ENCODE data around the gene WDR74.
A peak's percentile ranks its signal among the peaks of the same experiment; 100 is the strongest.
"Not testable (repeated sequence)": the region's sequence is repeated elsewhere in the genome, so short reads cannot be mapped to it uniquely, and the experiment has no call there.

WDR74 gene

DNA sequence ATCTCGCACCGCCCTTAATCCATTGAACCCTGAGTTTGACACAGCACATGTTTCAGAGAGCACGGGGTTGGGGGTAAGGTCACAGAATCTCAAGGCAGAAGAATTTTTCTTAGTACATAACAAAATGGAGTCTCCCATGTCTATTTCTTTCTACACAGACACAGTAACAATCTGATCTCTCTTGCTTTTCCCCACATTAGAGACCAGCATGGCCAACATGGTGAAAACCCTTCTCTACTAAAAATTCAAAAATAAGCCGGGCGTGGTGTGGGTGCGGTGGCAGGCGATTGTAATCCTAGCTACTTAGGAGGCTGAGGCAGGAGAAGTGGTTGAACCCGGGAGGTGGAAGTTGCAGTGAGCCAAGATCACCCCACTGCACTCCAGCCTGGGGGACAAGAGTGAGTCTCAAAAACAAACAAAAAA is 19.9 kb upstream of the WDR74 start:
- no CpG with 5 or more reads among the region's 8 CpGs for WGBS (ENCODE audit: insufficient coverage, insufficient read length)
- DNase-seq (ENCODE audit: low read depth, low spot score); H3K9me3 ChIP-seq (ENCODE audit: control insufficient read depth, insufficient read depth, low read length); H3K4me3 ChIP-seq (ENCODE audit: low read length); H3K27me3 ChIP-seq (ENCODE audit: control insufficient read depth, insufficient read depth, low read length); H3K27ac ChIP-seq (ENCODE audit: low read length); H3K4me1 ChIP-seq (ENCODE audit: control insufficient read depth, insufficient read depth, low read length): not testable (repeated sequence)
- peaks cover 13% of the 10 kb centered on the region; the same call in 1 of the 2 replicates for H3K36me3 ChIP-seq (ENCODE audit: control insufficient read depth, insufficient read depth, low read length)

DNA sequence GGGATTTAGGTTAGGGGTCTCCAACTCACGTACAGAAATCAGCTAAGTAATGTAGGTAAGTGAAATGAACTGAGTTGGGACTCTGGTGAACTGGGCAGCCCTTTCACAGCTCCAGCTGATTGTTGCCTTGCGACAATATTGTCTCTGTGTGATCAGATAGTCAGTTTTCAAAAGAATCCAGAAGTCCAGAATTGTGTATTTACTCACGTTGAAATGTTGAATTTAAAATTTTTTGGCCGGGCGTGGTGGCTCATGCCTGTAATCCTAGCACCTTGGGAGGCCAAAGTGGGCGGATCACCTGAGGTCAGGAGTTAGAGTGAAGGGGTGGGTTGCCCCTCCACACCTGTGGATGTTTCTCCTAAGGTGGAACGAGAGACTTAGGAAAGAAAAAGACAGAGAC is 18.8 kb upstream of the WDR74 start:
- Histone ChIP-seq H3K36me3 (ENCODE audit: control insufficient read depth, insufficient read depth, low read length) (peaks cover 21% of the 10 kb centered on the region; the same call in 1 of the 2 replicates), H3K27ac (ENCODE audit: low read length) (no peak overlapping the region), H3K4me3 (ENCODE audit: low read length) (peak overlapping the region; percentile 33; the same call in 1 of the 2 replicates), H3K4me1 (ENCODE audit: control insufficient read depth, insufficient read depth, low read length) (no peaks in the 10 kb centered on the region; the same call in 1 of the 2 replicates), H3K9me3 (ENCODE audit: control insufficient read depth, insufficient read depth, low read length) (no peaks in the 10 kb centered on the region), H3K27me3 (ENCODE audit: control insufficient read depth, insufficient read depth, low read length) (no peaks in the 10 kb centered on the region)
- WGBS (ENCODE audit: insufficient coverage, insufficient read length), result no CpG with 5 or more reads among the region's 7 CpGs
- DNase-seq (ENCODE audit: low read depth, low spot score), result no peak

DNA sequence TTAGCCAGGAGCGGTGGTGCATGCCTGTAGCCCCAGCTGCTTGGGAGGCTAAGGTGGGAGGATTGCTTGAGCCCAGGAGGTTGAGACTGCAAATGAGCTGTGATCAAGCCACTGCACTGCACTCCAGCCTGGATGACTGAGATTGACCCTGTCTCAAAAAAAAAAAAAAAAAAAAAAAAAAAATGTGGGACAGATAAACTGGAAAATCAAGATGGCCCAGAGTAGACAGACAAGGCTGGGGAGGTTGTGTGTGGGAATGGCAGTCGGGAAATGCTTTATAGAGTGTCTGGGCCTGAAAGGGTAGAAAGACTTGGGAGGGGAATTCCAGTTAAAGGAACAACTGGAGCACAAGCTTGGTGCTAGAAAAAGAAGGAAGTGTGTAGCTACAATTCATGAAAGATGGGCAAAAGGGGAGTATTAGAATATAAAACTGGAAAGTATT is 18.2 kb upstream of the WDR74 start:
- DNase-seq (ENCODE audit: low read depth, low spot score), result no peak
- no peaks in the 10 kb centered on the region for H3K9me3 ChIP-seq (ENCODE audit: control insufficient read depth, insufficient read depth, low read length)
- WGBS (ENCODE audit: insufficient coverage, insufficient read length), result no CpG with 5 or more reads among the region's 2 CpGs
- no peak overlapping the region for H3K27ac ChIP-seq (ENCODE audit: low read length)
- H3K36me3 ChIP-seq (ENCODE audit: control insufficient read depth, insufficient read depth, low read length), result peaks cover 24% of the 10 kb centered on the region; the same call in 1 of the 2 replicates
- no peaks in the 10 kb centered on the region for H3K27me3 ChIP-seq (ENCODE audit: control insufficient read depth, insufficient read depth, low read length)
- H3K4me3 ChIP-seq (ENCODE audit: low read length), result peak overlapping the region; percentile 45; the same call in 1 of the 2 replicates
- no peaks in the 10 kb centered on the region; the same call in 1 of the 2 replicates for H3K4me1 ChIP-seq (ENCODE audit: control insufficient read depth, insufficient read depth, low read length)

DNA sequence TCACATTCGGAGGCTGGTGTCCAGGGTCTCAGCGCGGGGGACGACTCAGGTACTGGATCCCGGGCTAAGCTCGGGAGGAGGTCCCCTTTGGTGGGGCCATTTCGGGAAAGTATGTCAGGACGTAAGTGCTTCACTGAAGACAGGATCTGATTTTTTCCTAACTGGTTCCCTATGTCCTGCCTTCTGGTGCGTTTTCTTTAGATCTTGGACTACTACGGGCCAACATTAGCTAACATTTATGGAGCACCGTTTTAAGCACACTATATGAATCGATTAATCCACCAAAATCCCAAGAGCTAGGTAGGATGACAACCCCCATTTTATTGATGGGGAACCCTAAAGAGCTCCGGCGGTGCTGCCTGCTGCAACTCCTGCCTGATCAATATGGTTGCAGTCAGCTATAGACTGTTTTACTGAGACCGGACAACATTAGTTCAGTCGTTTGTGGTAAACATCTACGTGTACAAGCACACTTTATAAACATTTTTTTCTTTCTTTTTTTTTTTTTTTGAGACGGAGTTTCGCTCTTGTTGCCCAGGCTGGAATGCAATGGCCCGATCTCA is 17.0 kb upstream of the WDR74 start:
- peaks cover 32% of the 10 kb centered on the region; the same call in 1 of the 2 replicates for H3K36me3 ChIP-seq (ENCODE audit: control insufficient read depth, insufficient read depth, low read length)

DNA sequence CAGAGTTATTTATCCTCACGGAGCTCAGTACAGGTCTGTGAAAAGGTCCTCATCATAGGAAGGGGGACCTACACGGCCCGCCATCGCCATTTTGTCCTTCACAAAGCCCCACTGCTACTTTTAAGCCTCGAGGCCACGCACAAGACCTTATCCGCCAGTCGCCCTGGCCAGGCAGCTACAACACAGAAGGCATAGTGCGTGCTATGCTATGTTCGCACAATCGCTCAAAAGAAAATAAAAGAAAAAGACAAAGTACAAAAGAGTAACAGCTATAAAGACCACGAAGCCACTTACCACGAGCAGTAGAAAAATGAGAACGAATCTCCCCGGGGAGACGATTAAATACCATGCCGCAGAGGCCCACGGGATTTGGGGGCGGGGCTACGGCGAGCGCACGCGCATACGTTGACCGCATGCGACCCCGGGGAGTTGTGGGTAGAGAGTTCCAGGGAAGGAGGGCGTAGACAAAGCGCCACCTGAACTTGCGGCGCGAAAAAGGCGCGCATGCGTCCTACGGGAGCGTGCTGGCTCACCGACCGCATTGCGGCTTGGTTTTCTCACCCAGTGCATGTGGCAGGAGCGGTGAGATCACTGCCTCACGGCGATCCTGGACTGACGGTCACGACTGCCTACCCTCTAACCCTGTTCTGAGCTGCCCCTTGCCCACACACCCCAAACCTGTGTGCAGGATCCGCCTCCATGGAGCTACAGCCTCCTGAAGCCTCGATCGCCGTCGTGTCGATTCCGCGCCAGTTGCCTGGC is 16.4 kb upstream of the WDR74 start:
- no peaks in the 10 kb centered on the region for H3K27me3 ChIP-seq (ENCODE audit: control insufficient read depth, insufficient read depth, low read length)
- no peaks in the 10 kb centered on the region for H3K9me3 ChIP-seq (ENCODE audit: control insufficient read depth, insufficient read depth, low read length)
- peaks cover 32% of the 10 kb centered on the region; the same call in 1 of the 2 replicates for H3K36me3 ChIP-seq (ENCODE audit: control insufficient read depth, insufficient read depth, low read length)
- H3K4me3 ChIP-seq (ENCODE audit: low read length), result peak overlapping the region; percentile 45
- peak; percentile 97 for DNase-seq (ENCODE audit: low read depth, low spot score)
- no peaks in the 10 kb centered on the region; the same call in 1 of the 2 replicates for H3K4me1 ChIP-seq (ENCODE audit: control insufficient read depth, insufficient read depth, low read length)
- WGBS (ENCODE audit: insufficient coverage, insufficient read length), result no CpG with 5 or more reads among the region's 54 CpGs
- H3K27ac ChIP-seq (ENCODE audit: low read length), result no peak overlapping the region

More for the DNA sequence above, 17.0 kb upstream of the WDR74 start:
- Histone ChIP-seq H3K4me1 (ENCODE audit: control insufficient read depth, insufficient read depth, low read length) (no peaks in the 10 kb centered on the region; the same call in 1 of the 2 replicates), H3K27ac (ENCODE audit: low read length) (no peak overlapping the region), H3K27me3 (ENCODE audit: control insufficient read depth, insufficient read depth, low read length) (no peaks in the 10 kb centered on the region), H3K4me3 (ENCODE audit: low read length) (peak overlapping the region; percentile 45), H3K9me3 (ENCODE audit: control insufficient read depth, insufficient read depth, low read length) (no peaks in the 10 kb centered on the region)
- DNase-seq (ENCODE audit: low read depth, low spot score), result no peak
- no CpG with 5 or more reads among the region's 20 CpGs for WGBS (ENCODE audit: insufficient coverage, insufficient read length)

DNA sequence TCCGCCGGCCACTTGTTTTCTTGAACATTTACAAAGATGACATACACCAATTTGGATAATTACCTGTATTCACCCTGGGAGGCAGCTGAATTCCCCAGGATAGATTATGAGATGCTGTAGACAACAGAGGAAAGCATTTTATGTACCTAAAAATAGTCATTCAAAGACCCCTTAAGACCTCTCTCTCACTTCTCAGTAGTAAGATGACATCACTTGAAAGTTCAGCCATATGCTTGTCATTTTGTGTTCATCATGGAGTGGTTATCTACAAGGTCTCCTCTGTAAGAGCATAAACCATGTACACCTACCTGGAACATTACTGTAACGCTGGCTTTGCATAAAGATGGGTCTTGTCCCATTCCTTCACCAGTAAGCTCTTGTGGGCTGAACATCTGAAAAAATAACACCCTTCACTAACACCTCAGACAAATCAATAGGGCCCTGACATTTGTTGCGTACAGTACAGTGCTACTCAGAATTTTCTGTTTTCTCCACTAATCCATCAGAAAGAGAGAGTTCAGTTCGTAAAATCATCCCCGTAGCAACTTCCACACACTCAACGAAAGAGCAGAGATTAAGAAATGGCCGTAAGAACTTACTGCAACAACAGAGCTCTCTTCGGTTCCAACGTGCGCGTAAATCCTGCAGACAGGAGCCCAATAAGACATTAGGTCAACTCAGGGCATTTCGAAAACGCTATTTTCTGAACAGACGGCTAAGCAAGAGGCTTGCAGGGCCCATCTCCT is 15.6 kb upstream of the WDR74 start:
- Histone ChIP-seq H3K27me3 (ENCODE audit: control insufficient read depth, insufficient read depth, low read length) (no peaks in the 10 kb centered on the region), H3K4me3 (ENCODE audit: low read length) (peak overlapping the region; percentile 45), H3K4me1 (ENCODE audit: control insufficient read depth, insufficient read depth, low read length) (no peaks in the 10 kb centered on the region; the same call in 1 of the 2 replicates), H3K36me3 (ENCODE audit: control insufficient read depth, insufficient read depth, low read length) (peaks cover 32% of the 10 kb centered on the region; the same call in 1 of the 2 replicates), H3K27ac (ENCODE audit: low read length) (no peak overlapping the region), H3K9me3 (ENCODE audit: control insufficient read depth, insufficient read depth, low read length) (no peaks in the 10 kb centered on the region)
- DNase-seq (ENCODE audit: low read depth, low spot score), result no peak
- no CpG with 5 or more reads among the region's 15 CpGs for WGBS (ENCODE audit: insufficient coverage, insufficient read length)

DNA sequence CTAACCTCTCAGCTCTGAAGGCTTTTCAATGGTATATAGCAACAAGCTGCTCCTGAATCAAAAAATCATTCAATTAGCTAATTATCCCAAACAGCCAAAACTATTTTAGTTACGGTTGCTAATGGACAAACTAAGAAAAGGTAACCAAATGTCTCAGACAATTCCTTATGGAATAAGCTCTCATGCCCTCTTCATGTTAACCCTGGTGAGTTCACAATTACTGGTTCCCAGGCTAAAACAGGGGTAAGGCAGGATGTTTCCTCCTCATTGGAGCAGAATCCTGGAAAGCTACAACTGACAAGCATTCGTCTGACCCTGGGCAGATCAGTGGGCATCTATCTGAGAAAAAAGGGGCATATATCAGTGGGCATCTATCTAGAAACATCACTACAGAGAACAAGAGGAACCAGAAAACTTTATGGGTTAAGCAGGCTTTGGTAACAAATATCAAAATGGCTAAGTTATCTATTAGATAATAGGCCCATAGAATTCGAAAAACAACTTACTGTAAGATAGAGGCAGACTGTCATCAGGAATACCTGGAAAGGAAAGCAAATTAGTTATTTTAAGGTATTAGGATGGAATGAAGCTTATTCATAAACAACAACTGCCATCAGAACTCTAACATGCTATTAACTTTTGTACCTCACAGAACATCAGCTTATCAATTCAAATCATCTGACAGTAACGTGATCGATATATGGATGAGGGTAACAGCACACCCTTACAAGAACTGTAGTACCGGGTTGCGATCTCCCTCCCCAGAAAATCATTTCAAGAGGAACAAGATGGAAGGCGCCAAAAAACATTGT is 14.8 kb upstream of the WDR74 start:
- H3K4me1 ChIP-seq (ENCODE audit: control insufficient read depth, insufficient read depth, low read length), result no peaks in the 10 kb centered on the region
- H3K27ac ChIP-seq (ENCODE audit: low read length), result no peak overlapping the region
- WGBS (ENCODE audit: insufficient coverage, insufficient read length), result no CpG with 5 or more reads among the region's 8 CpGs
- DNase-seq (ENCODE audit: low read depth, low spot score), result no peak
- no peaks in the 10 kb centered on the region for H3K9me3 ChIP-seq (ENCODE audit: control insufficient read depth, insufficient read depth, low read length)
- H3K4me3 ChIP-seq (ENCODE audit: low read length), result peak overlapping the region; percentile 45; the same call in 1 of the 2 replicates
- no peaks in the 10 kb centered on the region for H3K27me3 ChIP-seq (ENCODE audit: control insufficient read depth, insufficient read depth, low read length)
- H3K36me3 ChIP-seq (ENCODE audit: control insufficient read depth, insufficient read depth, low read length), result peaks cover 32% of the 10 kb centered on the region; the same call in 1 of the 2 replicates

DNA sequence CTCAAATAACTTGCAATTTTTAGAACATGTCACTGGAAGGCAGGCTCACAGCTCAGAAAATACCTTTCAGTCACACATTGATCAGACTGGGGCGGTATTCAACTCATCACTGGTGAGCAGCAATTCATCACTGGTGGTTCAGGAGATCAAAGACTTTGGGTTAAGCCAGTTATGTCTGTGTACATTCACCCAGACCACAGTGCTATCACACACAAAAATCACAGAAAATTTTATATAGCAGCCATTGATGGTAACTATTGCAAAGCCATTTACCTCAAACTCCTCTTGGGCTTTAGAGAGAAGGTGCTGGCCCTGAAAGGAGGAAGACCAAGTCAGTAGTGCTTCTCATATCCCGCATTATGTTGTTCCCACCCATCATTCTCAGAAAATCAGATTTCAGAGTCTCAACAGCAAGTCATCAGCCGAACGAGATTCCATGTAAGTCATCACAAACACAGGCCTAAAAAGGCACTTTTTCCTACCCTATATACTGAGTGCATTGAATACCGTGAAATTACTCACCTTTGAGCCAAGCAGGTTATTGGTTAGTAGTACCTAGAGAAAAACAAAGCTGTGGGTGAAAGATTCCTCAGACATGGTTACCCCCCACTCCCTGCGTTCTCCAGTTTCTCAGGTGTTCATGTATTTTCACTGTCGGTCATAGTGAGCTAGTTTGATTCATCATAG is 14.0 kb upstream of the WDR74 start:
- Histone ChIP-seq H3K4me1 (ENCODE audit: control insufficient read depth, insufficient read depth, low read length) (no peaks in the 10 kb centered on the region), H3K36me3 (ENCODE audit: control insufficient read depth, insufficient read depth, low read length) (peaks cover 32% of the 10 kb centered on the region; the same call in 1 of the 2 replicates), H3K27me3 (ENCODE audit: control insufficient read depth, insufficient read depth, low read length) (no peaks in the 10 kb centered on the region), H3K9me3 (ENCODE audit: control insufficient read depth, insufficient read depth, low read length) (no peaks in the 10 kb centered on the region), H3K4me3 (ENCODE audit: low read length) (peak overlapping the region; percentile 45; the same call in 1 of the 2 replicates), H3K27ac (ENCODE audit: low read length) (no peak overlapping the region)
- DNase-seq (ENCODE audit: low read depth, low spot score), result no peak
- no CpG with 5 or more reads among the region's 7 CpGs for WGBS (ENCODE audit: insufficient coverage, insufficient read length)

DNA sequence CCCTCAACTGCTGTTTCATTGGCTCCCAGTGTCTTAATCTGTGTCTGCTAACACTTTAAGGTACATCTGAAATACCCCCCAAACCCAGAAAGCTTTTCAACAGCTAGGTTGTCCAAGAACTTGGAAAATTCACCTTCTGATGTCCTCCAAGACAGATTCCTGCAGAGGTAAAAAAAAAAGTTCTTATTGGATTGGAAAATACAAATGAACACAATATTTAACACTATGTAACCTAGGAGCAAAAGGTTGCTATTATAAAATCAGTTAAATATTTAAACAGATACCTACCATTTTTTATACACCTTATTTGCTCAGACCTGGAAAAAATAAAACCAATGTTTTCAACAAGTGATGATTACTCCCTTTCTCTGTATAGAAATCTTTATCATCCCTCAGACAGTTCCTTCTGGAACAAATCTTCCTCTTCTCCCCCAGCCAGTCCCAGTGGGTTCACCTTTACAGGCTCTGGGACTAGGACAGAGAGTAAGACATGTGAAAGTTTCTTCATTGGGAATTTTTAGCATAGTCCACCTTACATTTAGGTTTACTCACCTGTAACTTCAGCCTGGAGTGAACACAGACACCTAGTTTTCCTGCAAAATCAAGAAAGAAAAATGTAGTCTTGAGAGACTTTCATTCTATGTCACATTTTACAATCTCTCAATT is 13.3 kb upstream of the WDR74 start:
- Histone ChIP-seq H3K27ac (ENCODE audit: low read length) (no peak overlapping the region), H3K36me3 (ENCODE audit: control insufficient read depth, insufficient read depth, low read length) (peaks cover 32% of the 10 kb centered on the region; the same call in 1 of the 2 replicates), H3K9me3 (ENCODE audit: control insufficient read depth, insufficient read depth, low read length) (no peaks in the 10 kb centered on the region), H3K27me3 (ENCODE audit: control insufficient read depth, insufficient read depth, low read length) (no peaks in the 10 kb centered on the region), H3K4me3 (ENCODE audit: low read length) (no peak overlapping the region), H3K4me1 (ENCODE audit: control insufficient read depth, insufficient read depth, low read length) (no peaks in the 10 kb centered on the region)
- DNase-seq (ENCODE audit: low read depth, low spot score), result no peak
